Right lobe of liver (tissue), 6 donors: ENCODE measurements around the gene MFRP. TPM values are rescaled to one million over a fixed set of nuclear protein-coding genes. Genes with fewer than 3 reads are reported as not detected.

ENCODE experiments used
- ATAC-seq, 4 donors: fragments of 200-7000 bp; cut with Tn5 transposase; one replicate each; pipeline ENCODE4 v1.9.1; 2020; ENCODE audit warnings: mild to moderate bottlenecking in 4 of 4, moderate library complexity in 4 of 4
- DNase-seq, 3 donors: peaks; one replicate each; pipeline ENCODE4 v3.0.0-alpha.2; 2020
- H3K27ac ChIP-seq, 3 donors: fragments of 200-600 bp; one replicate each; pipeline ENCODE4 v1.8.0; 2022
- H3K27me3 ChIP-seq, 2 donors: fragments of 200-600 bp; one replicate each; pipeline ENCODE4 v1.8.0; 2022
- H3K36me3 ChIP-seq, 4 donors: fragments of 200-600 bp; sonication (generic) in 1 of 4; one replicate each; pipeline versions ENCODE4 v1.5.1 to v1.8.0; 2017 to 2022; ENCODE audit warnings: control low read depth in 1 of 4
- H3K4me1 ChIP-seq, 4 donors: fragments of 200-600 bp; sonication (generic) in 1 of 4; one replicate each; pipeline versions ENCODE4 v1.5.1 to v1.8.0; 2017 to 2022; ENCODE audit warnings: control low read depth in 1 of 4
- H3K4me3 ChIP-seq, 3 donors: fragments of 200-600 bp; one replicate each; pipeline ENCODE4 v1.8.0; 2022
- H3K9me3 ChIP-seq, 4 donors: fragments of 200-600 bp; sonication (generic) in 1 of 4; one replicate each; pipeline versions ENCODE4 v1.5.1 to v1.8.0; 2017 to 2022; ENCODE audit warnings: control low read depth in 1 of 4
- CTCF ChIP-seq, 4 donors: fragments of 200-600 bp in 3 of 4; fragments of 450-650 bp in 1 of 4; IDR thresholded peaks; one replicate each; pipeline versions ENCODE4 v1.5.1 to v1.8.0; 2016 to 2022; ENCODE audit warnings: antibody characterized with exemption in 4 of 4, mild to moderate bottlenecking in 2 of 4
- POLR2A ChIP-seq: fragments of 450-650 bp; IDR thresholded peaks from one replicate; pipeline ENCODE4 v1.6.1; 2017; ENCODE audit warnings: antibody characterized with exemption, mild to moderate bottlenecking
- WGBS: methylation state at CpG from one replicate; pipeline ENCODE4 v1.1.6; 2018; ENCODE audit warnings: low coverage, low lambda C conversion rate; ENCODE audit not compliant: insufficient coverage; ENCODE audit errors: missing lambda C conversion rate; 5-methylcytosine and 5-hydroxymethylcytosine counted together
- intact Hi-C, 2 donors: fragments of 100-400 bp; cut with DNase I; formaldehyde crosslinking; loops; one replicate each; pipeline versions ENCODE4 v1.11.2 to v1.14.1; 2022
- total RNA-seq, 6 experiments: library from RNA; depleted of rRNA in 2 of 6; stranded (reverse); fragments of >200 nt in 2 of 6; fragmentation: NEBNext Ultra II Directional in 3 of 6; extraction: Animal tissue kit (Norgen Biotek cat#: 25700) in 3 of 6; gene quantifications; one replicate each; pipeline versions ENCODE4 v1.1.0 to v1.2.4, GENCODE V29; 2016 to 2023
- donor health status: DM: no; HTN: yes; CAD: no.
- donor health status: DM: no; HTN: no; CAD: no.
- donor health status: DM: no; HTN: no; CAD: no.
- donor health status: DM: no; HTN: yes; CAD: no.
- donor health status: DM: no; HTN: yes; CAD: no.

Gene MFRP
- total RNA-seq, 6 experiments from 2014 or later = not detected

- peaks cover 0 to 28% (median 12%) of the 10 kb centered on the region in 4 donors for H3K4me1 ChIP-seq
- no peaks in the 10 kb centered on the region for H3K9me3 ChIP-seq
- H3K4me3 ChIP-seq = peak overlapping the region; percentile 45 to 51 (median 49)
- ATAC-seq (peak; percentile 51 to 59 (median 56)), DNase-seq (peak; percentile 74 to 82 (median 81))
- intact Hi-C loops = no loop called here
- no peaks in the 10 kb centered on the region for H3K36me3 ChIP-seq
- TF ChIP-seq POLR2A (no peak), CTCF (IDR thresholded peaks at IDR 0.05) (peak; percentile 75 to 91 (median 84))
- peak overlapping the region; percentile 70 to 89 (median 76) for H3K27ac ChIP-seq
- no peaks in the 10 kb centered on the region for H3K27me3 ChIP-seq
- WGBS = 5% methylated on average over 16 of the region's 86 CpGs
Measured at GRCh38 chr11:119339589-119340334, 6.7 kb downstream of the MFRP start.

- peaks cover 0 to 28% (median 12%) of the 10 kb centered on the region in 4 donors for H3K4me1 ChIP-seq
Measured at GRCh38 chr11:119338965-119339588, 7.4 kb downstream of the MFRP start.

DNA sequence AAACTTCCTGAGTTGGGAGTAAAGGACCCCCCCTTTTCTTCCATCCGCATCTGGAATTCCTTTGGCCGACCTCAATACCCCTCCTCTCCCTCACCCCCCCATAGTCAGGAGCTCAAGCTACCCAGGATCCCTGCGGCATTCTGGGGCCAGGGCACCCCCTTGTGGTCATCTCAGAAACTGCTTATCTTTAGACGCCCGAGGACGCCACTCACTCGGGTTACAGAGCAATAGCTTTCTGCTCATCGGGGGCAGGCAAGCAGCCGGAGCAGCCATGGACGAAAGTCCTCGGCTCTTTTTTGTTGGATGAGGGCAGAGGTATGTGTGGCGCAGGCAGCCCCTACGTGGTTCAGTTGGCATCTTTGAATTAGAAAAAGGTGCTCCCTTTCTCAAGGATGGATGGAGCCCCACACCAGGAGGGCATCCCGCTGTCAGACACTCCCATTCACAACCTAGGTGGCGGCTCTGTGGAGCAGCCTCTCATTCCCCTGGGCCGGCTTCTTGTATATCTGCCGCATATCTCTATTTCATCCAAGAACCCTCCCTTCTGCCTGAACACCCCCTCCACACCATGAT, 8.1 kb downstream of the MFRP start:
- ATAC-seq = peak; percentile 21 to 34 (median 24)
- H3K4me1 ChIP-seq = peaks cover 0 to 28% (median 12%) of the 10 kb centered on the region in 4 donors
- no peaks in the 10 kb centered on the region for H3K27me3 ChIP-seq
- WGBS = 6% methylated on average over 12 of the region's 17 CpGs
- no peak overlapping the region for H3K4me3 ChIP-seq
- no peaks in the 10 kb centered on the region for H3K36me3 ChIP-seq
- DNase-seq = peak; percentile 61 to 68 (median 68)
- TF ChIP-seq POLR2A (no peak), CTCF (IDR thresholded peaks at IDR 0.05) (peak; percentile 54 to 69 (median 66))
- no peak overlapping the region for H3K27ac ChIP-seq
- intact Hi-C loops = no loop called here
- H3K9me3 ChIP-seq = no peaks in the 10 kb centered on the region

More at GRCh38 chr11:119338965-119339588, 7.4 kb downstream of the MFRP start:
- H3K27me3 ChIP-seq = no peaks in the 10 kb centered on the region
- ATAC-seq = no peak
- H3K9me3 ChIP-seq = no peaks in the 10 kb centered on the region
- H3K4me3 ChIP-seq = peak overlapping the region; percentile 45 to 51 (median 49)
- peak in 1 of 3 donors; percentile 46 for DNase-seq
- peak overlapping the region in 1 of 3 donors; percentile 76 for H3K27ac ChIP-seq
- no peak for TF ChIP-seq CTCF (IDR thresholded peaks at IDR 0.05)
- TF ChIP-seq POLR2A = no peak
- H3K36me3 ChIP-seq = no peaks in the 10 kb centered on the region
- intact Hi-C loops = no loop called here
- 43% methylated on average over 4 of the region's 11 CpGs for WGBS

DNA sequence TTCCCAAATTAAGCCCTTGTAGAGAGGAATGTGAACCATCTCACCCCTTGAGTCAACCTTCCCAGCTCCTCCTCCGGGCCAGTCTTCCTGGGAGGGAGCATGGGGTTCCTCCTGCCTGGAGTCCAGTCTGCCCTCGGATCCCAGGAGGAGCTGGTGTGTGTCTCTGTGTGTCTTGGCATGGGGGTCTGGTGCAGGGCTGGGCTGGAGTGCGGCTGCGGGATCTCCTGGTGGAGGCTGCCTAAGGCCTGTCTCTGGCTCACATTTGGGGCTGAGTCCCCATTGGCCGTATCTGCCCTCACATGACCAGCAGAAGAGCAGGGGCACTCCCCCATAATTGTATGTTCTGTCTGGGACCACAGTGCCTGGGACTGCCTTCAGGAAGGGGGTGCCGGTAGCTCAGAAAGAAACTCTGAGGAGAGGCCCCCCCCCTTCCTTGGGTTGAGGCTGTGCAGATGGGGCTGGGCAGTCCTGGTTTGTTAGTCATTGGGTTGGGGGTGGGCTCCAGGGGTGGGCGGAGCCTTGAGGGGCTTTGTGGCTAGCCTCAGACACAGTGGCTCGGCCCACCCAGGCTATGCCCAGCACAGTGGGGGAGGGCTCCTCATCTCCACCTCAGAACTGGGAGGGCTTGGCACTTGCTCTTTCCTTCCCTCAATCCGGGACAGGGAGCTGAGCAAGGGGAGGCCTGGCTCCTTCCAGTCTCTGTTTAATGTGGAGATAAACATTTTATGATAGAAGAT, 8.8 kb downstream of the MFRP start:
- TF ChIP-seq POLR2A = no peak
- TF ChIP-seq CTCF (IDR thresholded peaks at IDR 0.05) = no peak
- ATAC-seq (no peak), DNase-seq (peak in 2 of 3 donors; percentile 39 to 44)
- Histone ChIP-seq H3K4me3 (no peak overlapping the region), H3K4me1 (peaks cover 0 to 28% (median 12%) of the 10 kb centered on the region in 4 donors), H3K9me3 (no peaks in the 10 kb centered on the region), H3K36me3 (no peaks in the 10 kb centered on the region), H3K27ac (no peak overlapping the region), H3K27me3 (no peaks in the 10 kb centered on the region)
- WGBS = 58% methylated on average over 2 of the region's 9 CpGs
- intact Hi-C loops = no loop called here
